Smooth muscle cell (in vitro differentiated cells): Measurements from ENCODE around the gene ATP10A. TPM values are rescaled to one million over a fixed set of nuclear protein-coding genes. Genes with fewer than 3 reads are reported as not detected.

Experiments used
- DNase-seq: peaks from one replicate; lab custom pipeline; 2025; ENCODE audit not compliant: unreplicated experiment; lab: John Stamatoyannopoulos, UW
- H2AFZ ChIP-seq: fragments of 200-600 bp; sonication (generic); 2 replicates; pipeline ENCODE4 v1.6.0; 2016; ENCODE audit warnings: antibody characterized with exemption, low read depth, mild to moderate bottlenecking
- H3F3A ChIP-seq: fragments of 200-600 bp; sonication (generic); 2 replicates; pipeline ENCODE4 v1.6.0; 2017; ENCODE audit warnings: antibody characterized with exemption, low read depth
- H3K27ac ChIP-seq: fragments of 200-600 bp; sonication (generic); 2 replicates; pipeline ENCODE4 v1.5.1; 2016; ENCODE audit warnings: low read depth, mild to moderate bottlenecking
- H3K27me3 ChIP-seq: fragments of 200-600 bp; sonication (generic); 2 replicates; pipeline ENCODE4 v1.6.1; 2016; ENCODE audit warnings: low read depth, mild to moderate bottlenecking
- H3K36me3 ChIP-seq: fragments of 200-600 bp; sonication (generic); 2 replicates; pipeline ENCODE4 v1.5.1; 2016; ENCODE audit warnings: low read depth
- H3K4me1 ChIP-seq: fragments of 200-600 bp; sonication (generic); 2 replicates; pipeline ENCODE4 v1.5.1; 2016; ENCODE audit warnings: low read depth
- H3K4me2 ChIP-seq: fragments of 200-600 bp; sonication (generic); 2 replicates; pipeline ENCODE4 v1.6.0; 2016; ENCODE audit warnings: mild to moderate bottlenecking
- H3K4me3 ChIP-seq: fragments of 200-600 bp; sonication (generic); 2 replicates; pipeline ENCODE4 v1.5.1; 2016; ENCODE audit warnings: mild to moderate bottlenecking
- H3K79me2 ChIP-seq: fragments of 200-600 bp; sonication (generic); 2 replicates; pipeline ENCODE4 v1.6.0; 2016; ENCODE audit warnings: low read depth, mild to moderate bottlenecking
- H3K9ac ChIP-seq: fragments of 200-600 bp; sonication (generic); 2 replicates; pipeline ENCODE4 v1.6.0; 2016; ENCODE audit warnings: low read depth
- H3K9me3 ChIP-seq: fragments of 200-600 bp; sonication (generic); replicated peaks from 2 replicates; pipeline ENCODE4 v1.5.1; 2016; ENCODE audit warnings: low read depth
- H4K20me1 ChIP-seq: fragments of 200-600 bp; sonication (generic); 2 replicates; pipeline ENCODE4 v1.6.0; 2016; ENCODE audit warnings: low read depth
- CTCF ChIP-seq: fragments of 200-600 bp; sonication (generic); IDR thresholded peaks from 2 replicates; pipeline ENCODE4 v1.5.1; 2017; ENCODE audit warnings: borderline replicate concordance, mild to moderate bottlenecking, antibody characterized with exemption; ENCODE audit not compliant: insufficient read depth, poor library complexity, severe bottlenecking
- WGBS: methylation state at CpG from one replicate; pipeline ENCODE4 v1.1.7; 2016; ENCODE audit warnings: low lambda C conversion rate; 5-methylcytosine and 5-hydroxymethylcytosine counted together
- polyA plus RNA-seq: library from polyadenylated mRNA; unstranded; fragments of >200 nt; fragmentation: Nextera tagmentation; extraction: Ambion mirVana; gene quantifications from 2 replicates; pipeline ENCODE4 v1.2.1, GENCODE V29; 2016
- total RNA-seq: library from RNA; depleted of rRNA; stranded (reverse); fragments of >200 nt; gene quantifications from 2 replicates; pipeline ENCODE4 v1.2.3, GENCODE V29; 2014

Gene ATP10A
- total and polyA plus RNA-seq, 2 experiments from 2014 or later: 10.6 to 12.3 TPM

- Histone ChIP-seq H3K36me3 (peaks cover 1% of the 10 kb centered on the region), H3K4me1 (no peaks in the 10 kb centered on the region), H4K20me1 (no peaks in the 10 kb centered on the region), H2AFZ (no peak overlapping the region), H3K27me3 (no peaks in the 10 kb centered on the region), H3K27ac (no peak overlapping the region), H3K4me2 (no peak overlapping the region), H3K9me3 (no peaks in the 10 kb centered on the region), H3K9ac (no peak overlapping the region), H3F3A (no peaks in the 10 kb centered on the region), H3K79me2 (no peaks in the 10 kb centered on the region), H3K4me3 (no peak overlapping the region)
- TF ChIP-seq CTCF: no peak
- WGBS: 86% methylated on average over 17 of the region's 18 CpGs
- no peak for DNase-seq
These were observed 143.8 kb downstream of the ATP10A start for GRCh38 chr15:25719101-25719985.

GRCh38 chr15:25718597-25718996 is 144.5 kb downstream of the ATP10A start:
- 96% methylated on average over 8 of the region's 8 CpGs for WGBS
- Histone ChIP-seq H3K36me3 (no peaks in the 10 kb centered on the region), H3K4me3 (no peak overlapping the region), H3K9ac (no peak overlapping the region), H3K27me3 (no peaks in the 10 kb centered on the region), H2AFZ (no peak overlapping the region), H3K4me2 (no peak overlapping the region), H3K9me3 (no peaks in the 10 kb centered on the region), H4K20me1 (no peaks in the 10 kb centered on the region), H3F3A (no peaks in the 10 kb centered on the region), H3K4me1 (no peaks in the 10 kb centered on the region), H3K27ac (no peak overlapping the region), H3K79me2 (no peaks in the 10 kb centered on the region)
- TF ChIP-seq CTCF: no peak
- DNase-seq: no peak

- WGBS: 96% methylated on average over 18 of the region's 20 CpGs
These were observed 145.0 kb downstream of the ATP10A start for GRCh38 chr15:25718169-25718536.

More at GRCh38 chr15:25718169-25718536, 145.0 kb downstream of the ATP10A start:
- no peaks in the 10 kb centered on the region for H3K79me2 ChIP-seq
- H2AFZ ChIP-seq: no peak overlapping the region
- no peaks in the 10 kb centered on the region for H4K20me1 ChIP-seq
- H3K27me3 ChIP-seq: no peaks in the 10 kb centered on the region
- no peak overlapping the region for H3K4me2 ChIP-seq
- no peak overlapping the region for H3K4me3 ChIP-seq
- no peak for TF ChIP-seq CTCF
- H3K9ac ChIP-seq: no peak overlapping the region
- H3K9me3 ChIP-seq: no peaks in the 10 kb centered on the region
- H3K27ac ChIP-seq: no peak overlapping the region
- DNase-seq: no peak
- H3K4me1 ChIP-seq: no peaks in the 10 kb centered on the region
- no peaks in the 10 kb centered on the region for H3K36me3 ChIP-seq
- no peaks in the 10 kb centered on the region for H3F3A ChIP-seq
